NCI-H748 (cell line): ENCODE results near the gene CNNM1.

ENCODE experiments used
- DNase-seq: peaks from one replicate; lab custom pipeline; 2025; ENCODE audit not compliant: unreplicated experiment; lab: John Stamatoyannopoulos, UW

CNNM1 gene

GRCh38 chr10:99412099-99412498 is 82.9 kb downstream of the CNNM1 start:
- DNase-seq: no peak

- no peak for DNase-seq
Observed at GRCh38 chr10:99418910-99419624, 89.9 kb downstream of the CNNM1 start.

GRCh38 chr10:99419688-99420087 is 90.5 kb downstream of the CNNM1 start:
- no peak for DNase-seq

- no peak for DNase-seq
Observed at GRCh38 chr10:99421233-99421739, 92.1 kb downstream of the CNNM1 start.

GRCh38 chr10:99422529-99423096 is 93.5 kb downstream of the CNNM1 start:
- DNase-seq: no peak

- DNase-seq: no peak
Observed at GRCh38 chr10:99424656-99425055, 95.5 kb downstream of the CNNM1 start.

GRCh38 chr10:99425204-99425603 is 96.0 kb downstream of the CNNM1 start:
- no peak for DNase-seq

- no peak for DNase-seq
Observed at GRCh38 chr10:99426689-99427088, 97.5 kb downstream of the CNNM1 start.

- no peak for DNase-seq
Observed at GRCh38 chr10:99427566-99428190, 98.5 kb downstream of the CNNM1 start.

- DNase-seq: peak; percentile 2
Observed at GRCh38 chr10:99429517-99430095, 100.5 kb downstream of the CNNM1 start.

- DNase-seq: no peak
Observed at GRCh38 chr10:99430116-99430450, 100.9 kb downstream of the CNNM1 start.

- DNase-seq: peak; percentile 98
Observed at GRCh38 chr10:99430451-99431189, 101.5 kb downstream of the CNNM1 start, which contains the start of gene GOT1. TSS of gene GOT1 (minus strand) at chr10:99430624. CDS start at chr10:99430565, 59 bp downstream.

- peak; percentile 39 for DNase-seq
Observed at GRCh38 chr10:99431190-99431760, 102.1 kb downstream of the CNNM1 start.

- DNase-seq: no peak
Observed at GRCh38 chr10:99432047-99432446, 102.9 kb downstream of the CNNM1 start.

- no peak for DNase-seq
Observed at GRCh38 chr10:99432881-99433280, 103.7 kb downstream of the CNNM1 start.

GRCh38 chr10:99433378-99434020 is 104.3 kb downstream of the CNNM1 start:
- no peak for DNase-seq

- DNase-seq: peak; percentile 46
Observed at GRCh38 chr10:99435986-99436638, 107.0 kb downstream of the CNNM1 start.

- no peak for DNase-seq
Observed at GRCh38 chr10:99438890-99439289, 109.7 kb downstream of the CNNM1 start.

GRCh38 chr10:99442394-99442793 is 113.2 kb downstream of the CNNM1 start:
- DNase-seq: no peak

- DNase-seq: no peak
Observed at GRCh38 chr10:99443500-99443899, 114.3 kb downstream of the CNNM1 start.
